ENCODE data around the gene NTRK2. TPM values are rescaled to one million over a fixed set of nuclear protein-coding genes. Genes with fewer than 3 reads are reported as not detected.

The NTRK2 gene
- total RNA-seq, 1 donor from 2014 or later: 0.02 TPM

DNA sequence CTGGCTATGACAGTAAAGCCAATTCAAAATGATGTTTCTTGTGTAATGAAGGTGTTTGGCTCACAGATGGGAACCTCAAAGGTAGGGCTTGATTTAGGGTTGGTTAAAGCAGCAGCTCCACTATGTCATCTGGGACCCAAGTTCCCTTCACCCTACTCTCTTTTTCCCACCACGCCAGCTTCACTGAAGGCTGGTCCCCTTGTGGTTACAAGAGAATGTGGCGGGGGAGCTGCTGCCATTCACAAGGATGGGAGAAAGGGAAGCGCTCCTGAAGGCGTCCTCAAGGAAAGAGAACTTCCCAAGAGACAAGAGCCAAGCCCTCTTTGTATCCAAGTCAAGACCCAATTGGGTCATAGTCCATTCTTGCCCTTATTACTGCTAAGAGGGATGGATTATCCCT, 72.7 kb downstream of the NTRK2 start:
- Mint-ChIP-seq H3K36me3 (no peaks in the 10 kb centered on the region), H3K9me3 (no peaks in the 10 kb centered on the region)
- no peak overlapping the region for H2AFZ ChIP-seq (replicated peaks)

DNA sequence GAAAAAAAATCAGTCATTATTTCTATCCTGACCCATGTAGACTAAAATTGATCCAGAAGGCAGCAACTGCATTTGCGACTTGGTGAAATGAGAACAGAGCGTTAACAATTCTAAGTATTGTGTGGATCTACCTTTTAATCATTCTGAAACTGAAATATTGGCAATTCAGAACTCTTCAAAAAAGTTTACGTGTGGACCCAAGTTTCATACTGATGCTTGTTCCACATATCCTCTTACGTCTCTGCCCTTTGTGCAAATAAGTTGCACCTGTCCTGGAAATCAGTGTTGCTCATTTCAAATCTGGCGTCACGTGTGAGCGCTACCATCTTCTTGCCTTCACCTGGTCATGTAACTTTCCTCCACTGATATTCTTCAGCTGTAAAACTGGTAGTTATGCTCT, 74.7 kb downstream of the NTRK2 start:
- H3K36me3 Mint-ChIP-seq: no peaks in the 10 kb centered on the region
- no peaks in the 10 kb centered on the region for H3K4me1 ChIP-seq

More for the DNA sequence above, 72.7 kb downstream of the NTRK2 start:
- H4K20me1 ChIP-seq (ENCODE audit: low read depth): no peaks in the 10 kb centered on the region
- no peaks in the 10 kb centered on the region for H3K36me3 ChIP-seq
- H3K27ac ChIP-seq: no peak overlapping the region
- H3K9ac ChIP-seq: no peak overlapping the region
- H3K4me3 ChIP-seq: no peak overlapping the region
- H3K4me1 ChIP-seq: no peaks in the 10 kb centered on the region
- no peaks in the 10 kb centered on the region for H3K79me2 ChIP-seq (ENCODE audit: low read depth)
- Mint-ChIP-seq H3K4me3 (no peak overlapping the region), H3K4me1 (peaks cover 3% of the 10 kb centered on the region), H3K27me3 (ENCODE audit: insufficient read depth, low read depth) (no peaks in the 10 kb centered on the region), H3K27ac (no peak overlapping the region)
- no peaks in the 10 kb centered on the region for H3F3A ChIP-seq (ENCODE audit: low read depth)
- H3K27me3 ChIP-seq: no peaks in the 10 kb centered on the region
- no peaks in the 10 kb centered on the region for H3K9me3 ChIP-seq (ENCODE audit: low read depth)
- no peak overlapping the region for H3K4me2 ChIP-seq
- TF ChIP-seq, protein P1, sequence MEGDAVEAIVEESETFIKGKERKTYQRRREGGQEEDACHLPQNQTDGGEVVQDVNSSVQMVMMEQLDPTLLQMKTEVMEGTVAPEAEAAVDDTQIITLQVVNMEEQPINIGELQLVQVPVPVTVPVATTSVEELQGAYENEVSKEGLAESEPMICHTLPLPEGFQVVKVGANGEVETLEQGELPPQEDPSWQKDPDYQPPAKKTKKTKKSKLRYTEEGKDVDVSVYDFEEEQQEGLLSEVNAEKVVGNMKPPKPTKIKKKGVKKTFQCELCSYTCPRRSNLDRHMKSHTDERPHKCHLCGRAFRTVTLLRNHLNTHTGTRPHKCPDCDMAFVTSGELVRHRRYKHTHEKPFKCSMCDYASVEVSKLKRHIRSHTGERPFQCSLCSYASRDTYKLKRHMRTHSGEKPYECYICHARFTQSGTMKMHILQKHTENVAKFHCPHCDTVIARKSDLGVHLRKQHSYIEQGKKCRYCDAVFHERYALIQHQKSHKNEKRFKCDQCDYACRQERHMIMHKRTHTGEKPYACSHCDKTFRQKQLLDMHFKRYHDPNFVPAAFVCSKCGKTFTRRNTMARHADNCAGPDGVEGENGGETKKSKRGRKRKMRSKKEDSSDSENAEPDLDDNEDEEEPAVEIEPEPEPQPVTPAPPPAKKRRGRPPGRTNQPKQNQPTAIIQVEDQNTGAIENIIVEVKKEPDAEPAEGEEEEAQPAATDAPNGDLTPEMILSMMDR (IDR thresholded peaks at IDR 0.05): no peak
- TF ChIP-seq EZH2phosphoT487 (IDR thresholded peaks at IDR 0.05) (no peak), EZH2 (IDR thresholded peaks at IDR 0.05) (no peak)
- no peak for DNase-seq (ENCODE audit: low spot score)

DNA sequence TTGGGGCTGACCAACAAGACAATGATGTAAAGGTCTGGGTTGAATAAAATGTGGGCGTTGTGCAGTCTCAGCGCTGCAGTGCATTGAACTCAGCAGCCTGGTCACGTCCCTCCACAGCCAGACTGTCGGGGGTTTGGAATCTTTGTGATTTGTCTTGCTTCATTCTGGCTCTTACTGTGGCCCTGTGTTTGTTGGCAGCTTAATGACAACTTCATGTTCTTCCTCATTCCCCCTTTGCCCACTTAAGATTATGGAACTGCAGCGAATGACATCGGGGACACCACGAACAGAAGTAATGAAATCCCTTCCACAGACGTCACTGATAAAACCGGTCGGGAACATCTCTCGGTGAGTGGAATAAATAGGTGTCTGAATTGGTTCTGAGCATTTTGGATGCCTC, 75.2 kb downstream of the NTRK2 start:
- Histone ChIP-seq H3K9me3 (ENCODE audit: low read depth) (no peaks in the 10 kb centered on the region), H3K9ac (no peak overlapping the region), H3K27ac (no peak overlapping the region), H4K20me1 (ENCODE audit: low read depth) (no peaks in the 10 kb centered on the region), H3K4me1 (no peaks in the 10 kb centered on the region), H3K27me3 (no peaks in the 10 kb centered on the region), H2AFZ (replicated peaks) (no peak overlapping the region), H3F3A (ENCODE audit: low read depth) (no peaks in the 10 kb centered on the region), H3K79me2 (ENCODE audit: low read depth) (no peaks in the 10 kb centered on the region), H3K4me3 (no peak overlapping the region), H3K36me3 (no peaks in the 10 kb centered on the region), H3K4me2 (no peak overlapping the region)
- Mint-ChIP-seq H3K27ac (no peak overlapping the region), H3K4me3 (no peak overlapping the region), H3K9me3 (no peaks in the 10 kb centered on the region), H3K27me3 (ENCODE audit: insufficient read depth, low read depth) (no peaks in the 10 kb centered on the region), H3K36me3 (no peaks in the 10 kb centered on the region), H3K4me1 (no peaks in the 10 kb centered on the region)
- TF ChIP-seq, protein P1 (IDR thresholded peaks at IDR 0.05): no peak
- TF ChIP-seq EZH2phosphoT487 (IDR thresholded peaks at IDR 0.05) (no peak), EZH2 (IDR thresholded peaks at IDR 0.05) (no peak)
- no peak for DNase-seq (ENCODE audit: low spot score)

More for the DNA sequence above, 74.7 kb downstream of the NTRK2 start:
- Histone ChIP-seq H3F3A (ENCODE audit: low read depth) (no peaks in the 10 kb centered on the region), H3K27me3 (no peaks in the 10 kb centered on the region), H3K27ac (no peak overlapping the region), H4K20me1 (ENCODE audit: low read depth) (no peaks in the 10 kb centered on the region), H3K4me3 (no peak overlapping the region), H3K36me3 (no peaks in the 10 kb centered on the region), H3K9ac (no peak overlapping the region), H3K79me2 (ENCODE audit: low read depth) (no peaks in the 10 kb centered on the region), H2AFZ (replicated peaks) (no peak overlapping the region), H3K4me2 (no peak overlapping the region), H3K9me3 (ENCODE audit: low read depth) (no peaks in the 10 kb centered on the region)
- no peak for TF ChIP-seq EZH2phosphoT487 (IDR thresholded peaks at IDR 0.05)
- no peak for TF ChIP-seq EZH2 (IDR thresholded peaks at IDR 0.05)
- TF ChIP-seq, protein P1 (IDR thresholded peaks at IDR 0.05): no peak
- Mint-ChIP-seq H3K9me3 (no peaks in the 10 kb centered on the region), H3K4me1 (no peaks in the 10 kb centered on the region), H3K4me3 (no peak overlapping the region), H3K27ac (no peak overlapping the region), H3K27me3 (ENCODE audit: insufficient read depth, low read depth) (no peaks in the 10 kb centered on the region)
- DNase-seq (ENCODE audit: low spot score): no peak

Measured in neural progenitor cell (in vitro differentiated cells).